ENCODE results near the gene GLMN. TPM values are rescaled to one million over a fixed set of nuclear protein-coding genes. Genes with fewer than 3 reads are reported as not detected.

GLMN gene
- 3.8 and 4.7 TPM in 2 replicates for total RNA-seq

DNA sequence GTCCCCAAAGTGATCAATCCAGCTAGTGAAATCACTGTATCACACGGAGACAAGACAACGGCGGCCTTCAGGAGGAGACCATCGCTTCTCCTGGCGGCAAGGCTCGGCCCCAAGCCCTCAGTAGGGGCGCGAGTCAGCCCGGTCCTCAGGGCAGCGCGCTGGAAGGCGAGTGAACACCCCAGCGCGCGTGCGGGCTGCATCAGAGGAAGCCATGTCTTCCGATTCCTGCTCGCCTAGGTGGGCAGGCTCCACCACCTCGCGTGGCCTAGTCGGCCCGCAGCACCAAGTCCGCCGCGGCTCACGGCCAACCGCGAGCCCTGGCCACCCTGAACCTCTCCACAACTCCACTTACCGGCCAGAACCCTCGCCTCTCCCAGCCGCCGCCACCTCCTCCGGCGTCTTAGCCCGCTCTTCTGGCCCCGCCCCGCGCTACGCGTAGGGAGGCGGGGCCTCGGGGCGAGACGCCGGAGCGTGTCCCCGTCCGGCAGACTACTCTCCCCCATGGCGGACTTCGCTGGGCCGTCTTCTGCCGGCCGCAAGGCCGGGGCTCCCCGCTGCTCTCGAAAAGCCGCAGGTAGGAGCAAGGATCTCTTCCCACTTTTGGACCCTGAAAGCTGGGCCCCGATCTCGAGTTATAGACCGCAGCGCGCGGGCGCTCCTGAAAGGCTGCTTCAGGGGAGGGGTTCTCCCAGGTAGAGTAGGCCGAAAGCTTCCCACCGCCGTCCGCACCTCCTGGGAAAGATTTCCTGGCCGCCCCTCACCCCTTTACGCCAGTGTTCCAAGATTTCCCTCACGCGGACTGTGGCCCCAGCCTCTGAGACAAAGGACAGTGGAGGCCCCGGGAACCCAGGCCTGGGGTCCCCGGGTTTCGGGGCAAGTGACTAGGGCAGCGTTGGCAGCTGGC is at the start of gene GLMN, which contains the start of gene RPAP2:
Gene GLMN (minus strand): TSS at position 415 of the 904 bp plus-strand sequence. CDS start 988 bp downstream, outside the sequence.
Gene RPAP2 (plus strand): TSS at position 487 of the 904 bp plus-strand sequence. CDS start 15 bp downstream, at position 502.

DNA sequence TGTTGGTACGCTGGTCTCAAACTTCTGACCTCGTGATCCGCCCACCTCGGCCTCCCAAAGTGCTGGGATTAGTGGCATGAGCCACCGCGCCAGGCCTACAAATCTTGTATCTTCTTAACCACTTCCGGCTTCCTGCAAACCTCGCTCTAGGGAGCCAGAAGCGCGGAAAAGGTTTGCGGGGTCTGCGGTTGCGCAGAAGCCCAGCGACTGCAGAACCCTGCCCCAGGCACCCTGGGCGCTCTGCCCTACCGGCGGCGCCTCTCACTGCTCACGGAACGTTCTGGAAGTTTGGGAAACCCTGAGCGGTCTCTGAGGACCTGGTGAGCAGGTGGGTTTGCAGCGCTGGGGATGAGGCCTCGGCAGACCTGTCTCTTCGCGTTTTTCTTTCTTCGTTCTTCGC is 81.1 kb downstream of the GLMN start, which contains the start of gene C1orf146:
Gene C1orf146 (plus strand): TSS at position 195 of the 400 bp plus-strand sequence. CDS start 13,506 bp downstream, outside the sequence.

Other genes starting within 250 kb of the GLMN start
- gene SETSIP, start 223.6 kb downstream of the GLMN start, total RNA-seq = 0.13 TPM in 1 of 2 replicates, not detected in the other
- gene BTBD8, start 218.6 kb downstream of the GLMN start, total RNA-seq = 2.1 and 6.9 TPM in 2 replicates
- not detected in 2 replicates for gene C1orf146, start 81.1 kb downstream of the GLMN start, total RNA-seq
- gene RPAP2, start 72 bp upstream of the GLMN start, total RNA-seq = 13.4 TPM in 2 replicates
- gene GFI1, start 187.9 kb upstream of the GLMN start, total RNA-seq = 0.07 and 0.17 TPM in 2 replicates